Epithelial cell of esophagus (primary cell): ENCODE measurements around the gene RPLP2.
A peak's percentile ranks its signal among the peaks of the same experiment; 100 is the strongest.

Experiments used
- DNase-seq: peaks from one replicate; pipeline ENCODE4 v3.0.0; 2010; ENCODE audit warnings: low read depth
- H3K4me3 ChIP-seq: 2 replicates; pipeline ENCODE4 v1.5.1; 2011; ENCODE audit warnings: mild to moderate bottlenecking, low read length, control low read depth
- TF ChIP-seq, protein P1 (sequence below): IDR thresholded peaks from 2 replicates; pipeline ENCODE4 v1.5.1; 2011; ENCODE audit warnings: low read depth, mild to moderate bottlenecking, low read length, control low read depth, inconsistent platforms; ENCODE audit not compliant: insufficient read depth; ENCODE audit errors: missing control alignments

The RPLP2 gene

GRCh38 chr11:818396-819128, 8.8 kb downstream of the RPLP2 start, which contains the start of gene PNPLA2:
TSS of gene PNPLA2 (plus strand) at chr11:818914. CDS start at chr11:819719, 805 bp downstream.
- H3K4me3 ChIP-seq = peak within 1 kb of the TSS; percentile 61
- DNase-seq = peak; percentile 79
- TF ChIP-seq, protein P1, sequence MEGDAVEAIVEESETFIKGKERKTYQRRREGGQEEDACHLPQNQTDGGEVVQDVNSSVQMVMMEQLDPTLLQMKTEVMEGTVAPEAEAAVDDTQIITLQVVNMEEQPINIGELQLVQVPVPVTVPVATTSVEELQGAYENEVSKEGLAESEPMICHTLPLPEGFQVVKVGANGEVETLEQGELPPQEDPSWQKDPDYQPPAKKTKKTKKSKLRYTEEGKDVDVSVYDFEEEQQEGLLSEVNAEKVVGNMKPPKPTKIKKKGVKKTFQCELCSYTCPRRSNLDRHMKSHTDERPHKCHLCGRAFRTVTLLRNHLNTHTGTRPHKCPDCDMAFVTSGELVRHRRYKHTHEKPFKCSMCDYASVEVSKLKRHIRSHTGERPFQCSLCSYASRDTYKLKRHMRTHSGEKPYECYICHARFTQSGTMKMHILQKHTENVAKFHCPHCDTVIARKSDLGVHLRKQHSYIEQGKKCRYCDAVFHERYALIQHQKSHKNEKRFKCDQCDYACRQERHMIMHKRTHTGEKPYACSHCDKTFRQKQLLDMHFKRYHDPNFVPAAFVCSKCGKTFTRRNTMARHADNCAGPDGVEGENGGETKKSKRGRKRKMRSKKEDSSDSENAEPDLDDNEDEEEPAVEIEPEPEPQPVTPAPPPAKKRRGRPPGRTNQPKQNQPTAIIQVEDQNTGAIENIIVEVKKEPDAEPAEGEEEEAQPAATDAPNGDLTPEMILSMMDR = no peak

GRCh38 chr11:819129-819931, 9.6 kb downstream of the RPLP2 start:
- peak; percentile 92 for DNase-seq
- TF ChIP-seq, protein P1 = no peak
- H3K4me3 ChIP-seq = peak overlapping the region; percentile 61

DNA sequence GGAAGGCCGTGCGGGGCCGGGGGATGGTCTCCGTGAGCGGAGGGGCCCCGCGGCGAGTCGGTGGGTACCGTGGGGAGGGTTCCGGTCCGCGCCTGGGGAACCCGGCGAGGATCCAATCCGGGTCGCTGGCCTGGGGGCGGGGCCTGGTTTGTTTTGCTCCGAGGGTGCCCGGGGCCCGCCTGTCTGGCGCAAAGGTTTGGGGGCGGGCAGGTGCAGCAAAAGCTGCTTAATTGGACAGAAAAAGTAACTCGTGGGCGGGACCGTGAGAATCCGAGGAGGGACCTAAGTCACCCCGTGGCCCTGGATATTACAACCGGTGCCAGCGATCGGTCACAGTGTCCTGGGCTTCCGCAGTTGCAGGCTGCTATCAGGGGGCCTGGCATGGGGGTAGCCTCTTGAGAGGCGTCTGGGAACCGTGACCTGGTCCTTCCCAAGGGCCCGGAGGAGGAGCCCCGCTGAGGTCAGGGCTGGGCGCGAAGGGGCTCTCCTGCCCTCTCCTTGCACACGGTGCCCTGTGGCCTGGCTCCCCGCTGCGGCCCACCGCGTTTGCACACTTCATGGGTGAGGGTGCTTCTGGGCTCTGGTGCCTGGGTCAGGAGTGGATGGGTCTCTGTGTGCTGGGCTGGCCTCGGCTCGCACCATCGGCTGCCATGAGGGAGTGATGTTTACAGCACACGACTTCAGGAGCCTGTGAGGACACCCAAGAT, 10.3 kb downstream of the RPLP2 start:
- peak overlapping the region; percentile 61 for H3K4me3 ChIP-seq
- TF ChIP-seq, protein P1 = no peak
- DNase-seq = peak; percentile 85

DNA sequence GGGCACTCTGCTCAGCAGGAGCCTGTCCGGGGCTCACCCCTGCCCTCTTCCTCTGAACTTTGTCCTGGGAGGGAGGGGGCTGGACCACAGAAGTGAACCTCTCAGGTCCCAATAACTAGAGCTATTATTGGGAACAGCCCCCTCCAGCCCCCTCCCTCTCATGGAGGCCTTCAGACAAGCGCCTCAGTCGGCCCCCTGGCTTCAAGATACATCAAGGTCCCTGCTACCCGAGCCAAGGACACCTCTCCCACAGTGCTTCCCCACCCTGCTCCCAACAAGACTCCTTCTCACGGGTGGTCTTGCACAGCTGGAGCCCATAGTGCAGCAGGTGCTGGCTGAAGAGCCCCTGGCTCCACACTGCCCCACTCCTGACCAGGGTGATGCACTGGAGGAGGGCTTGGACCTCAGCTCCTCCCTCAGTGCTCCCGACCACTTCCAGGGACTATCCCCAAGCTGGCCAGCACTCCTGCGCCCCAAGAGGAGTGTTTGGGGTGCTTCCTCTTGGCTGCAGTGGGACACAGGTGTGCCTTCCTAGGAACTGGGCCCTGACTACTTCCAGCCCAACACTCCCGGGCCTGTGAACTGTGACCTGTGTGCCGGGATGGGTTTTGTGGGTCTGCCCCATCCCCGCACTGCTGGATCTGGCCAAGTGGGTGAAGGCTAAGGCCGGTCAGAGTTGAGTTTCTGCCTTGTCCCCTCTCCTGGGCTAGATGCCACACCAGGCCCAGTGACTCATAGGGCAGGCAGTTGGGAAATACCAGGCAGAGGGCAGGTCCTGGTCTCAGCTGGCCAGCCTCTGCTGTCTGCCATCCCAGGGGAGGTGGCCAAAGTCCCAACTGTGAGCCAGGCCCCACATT, 11.1 kb downstream of the RPLP2 start:
- TF ChIP-seq, protein P1 = no peak
- peak overlapping the region; percentile 61 for H3K4me3 ChIP-seq
- peak; percentile 40 for DNase-seq

GRCh38 chr11:821512-822371, 12.0 kb downstream of the RPLP2 start:
- no peak overlapping the region for H3K4me3 ChIP-seq
- no peak for DNase-seq
- TF ChIP-seq, protein P1 = no peak
